Stromal cell of bone marrow (primary cell): ENCODE data around the gene OTUB1.

Experiments
- DNase-seq: peaks from one replicate; pipeline ENCODE4 v3.0.0-alpha.2; 2012; ENCODE audit warnings: low read depth

The OTUB1 gene

GRCh38 chr11:64005691-64006090 lies 19.5 kb downstream of the OTUB1 start:
- DNase-seq = no peak

GRCh38 chr11:64006398-64006797 lies 20.2 kb downstream of the OTUB1 start:
- DNase-seq = no peak

- peak; percentile 33 for DNase-seq
Observed at GRCh38 chr11:64007160-64007628, 21.0 kb downstream of the OTUB1 start.

GRCh38 chr11:64007629-64008282 lies 21.5 kb downstream of the OTUB1 start:
- DNase-seq = no peak

GRCh38 chr11:64008283-64008913 lies 22.2 kb downstream of the OTUB1 start:
- no peak for DNase-seq

- no peak for DNase-seq
Observed at GRCh38 chr11:64008914-64009633, 22.8 kb downstream of the OTUB1 start.

GRCh38 chr11:64009710-64010109 lies 23.5 kb downstream of the OTUB1 start:
- DNase-seq = no peak

- DNase-seq = no peak
Observed at GRCh38 chr11:64010783-64011182, 24.5 kb downstream of the OTUB1 start.

- DNase-seq = no peak
Observed at GRCh38 chr11:64011371-64011770, 25.1 kb downstream of the OTUB1 start.

GRCh38 chr11:64013141-64013896 lies 27.1 kb downstream of the OTUB1 start:
- DNase-seq = no peak

- no peak for DNase-seq
Observed at GRCh38 chr11:64014356-64014755, 28.1 kb downstream of the OTUB1 start.

GRCh38 chr11:64015510-64015909 lies 29.3 kb downstream of the OTUB1 start:
- no peak for DNase-seq

- no peak for DNase-seq
Observed at GRCh38 chr11:64015935-64016845, 30.0 kb downstream of the OTUB1 start.

GRCh38 chr11:64017945-64018224 lies 31.6 kb downstream of the OTUB1 start:
- no peak for DNase-seq

- no peak for DNase-seq
Observed at GRCh38 chr11:64018310-64018709, 32.1 kb downstream of the OTUB1 start.

- DNase-seq = no peak
Observed at GRCh38 chr11:64019106-64020037, 33.1 kb downstream of the OTUB1 start.

- DNase-seq = no peak
Observed at GRCh38 chr11:64020976-64021756, 34.9 kb downstream of the OTUB1 start.

- no peak for DNase-seq
Observed at GRCh38 chr11:64021757-64022093, 35.5 kb downstream of the OTUB1 start.

GRCh38 chr11:64022125-64022784 lies 36.0 kb downstream of the OTUB1 start:
- DNase-seq = no peak
